ENCODE results near the gene HIPK3. TPM values are rescaled to one million over a fixed set of nuclear protein-coding genes. Genes with fewer than 3 reads are reported as not detected.
A peak's percentile ranks its signal among the peaks of the same experiment; 100 is the strongest.

The HIPK3 gene
- total RNA-seq, 3 donors from 2014 or later (not counting 1 experiment from before 2014, with no cell fraction given): 80.6 to 92.9 (median 87.7) TPM

DNA sequence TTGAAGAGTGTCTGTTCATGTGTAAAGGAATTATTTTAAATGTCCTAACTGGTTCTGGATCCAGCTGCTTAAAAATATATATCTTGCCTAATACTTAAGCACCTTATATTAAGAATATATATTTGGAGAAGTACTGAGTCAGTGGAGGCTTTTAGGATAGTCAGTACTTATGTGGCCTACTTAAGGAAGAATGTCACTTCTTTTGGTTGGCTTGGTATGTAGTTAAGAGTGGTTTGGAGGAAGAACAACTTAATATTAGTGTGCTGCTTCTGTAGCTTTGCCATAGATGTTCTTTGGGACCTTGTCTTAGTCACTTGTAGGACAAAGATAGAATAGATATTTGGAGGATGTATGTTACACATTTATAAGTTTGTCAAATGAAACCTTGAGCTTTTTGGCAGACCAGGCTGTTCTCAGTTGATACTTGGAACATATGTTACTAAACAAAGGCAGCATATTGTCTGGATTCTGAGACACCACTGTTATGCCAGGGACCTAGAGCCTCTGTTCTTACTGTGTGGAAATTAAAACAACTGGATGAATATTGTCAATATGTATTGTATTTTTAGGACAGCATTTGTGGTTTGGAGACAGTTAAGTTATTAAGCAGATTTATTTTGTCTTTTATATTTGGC, 4.9 kb downstream of the HIPK3 start:
- Histone ChIP-seq H3K27ac (ENCODE audit: low read length) (no peak overlapping the region), H3K9me3 (ENCODE audit: control insufficient read depth, insufficient read depth, low read length) (no peaks in the 10 kb centered on the region), H3K36me3 (ENCODE audit: control insufficient read depth, insufficient read depth, low read length) (no peaks in the 10 kb centered on the region), H3K4me1 (ENCODE audit: control insufficient read depth, insufficient read depth, low read length) (peaks cover 5% of the 10 kb centered on the region), H3K27me3 (ENCODE audit: control insufficient read depth, insufficient read depth, low read length) (no peaks in the 10 kb centered on the region), H3K4me3 (ENCODE audit: low read length) (no peak overlapping the region)
- H3K36me3 Mint-ChIP-seq: no peaks in the 10 kb centered on the region
- no peak overlapping the region for H3K4me3 Mint-ChIP-seq
- TF ChIP-seq, protein P1, sequence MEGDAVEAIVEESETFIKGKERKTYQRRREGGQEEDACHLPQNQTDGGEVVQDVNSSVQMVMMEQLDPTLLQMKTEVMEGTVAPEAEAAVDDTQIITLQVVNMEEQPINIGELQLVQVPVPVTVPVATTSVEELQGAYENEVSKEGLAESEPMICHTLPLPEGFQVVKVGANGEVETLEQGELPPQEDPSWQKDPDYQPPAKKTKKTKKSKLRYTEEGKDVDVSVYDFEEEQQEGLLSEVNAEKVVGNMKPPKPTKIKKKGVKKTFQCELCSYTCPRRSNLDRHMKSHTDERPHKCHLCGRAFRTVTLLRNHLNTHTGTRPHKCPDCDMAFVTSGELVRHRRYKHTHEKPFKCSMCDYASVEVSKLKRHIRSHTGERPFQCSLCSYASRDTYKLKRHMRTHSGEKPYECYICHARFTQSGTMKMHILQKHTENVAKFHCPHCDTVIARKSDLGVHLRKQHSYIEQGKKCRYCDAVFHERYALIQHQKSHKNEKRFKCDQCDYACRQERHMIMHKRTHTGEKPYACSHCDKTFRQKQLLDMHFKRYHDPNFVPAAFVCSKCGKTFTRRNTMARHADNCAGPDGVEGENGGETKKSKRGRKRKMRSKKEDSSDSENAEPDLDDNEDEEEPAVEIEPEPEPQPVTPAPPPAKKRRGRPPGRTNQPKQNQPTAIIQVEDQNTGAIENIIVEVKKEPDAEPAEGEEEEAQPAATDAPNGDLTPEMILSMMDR (IDR thresholded peaks at IDR 0.05): no peak
- DNase-seq (no peak), ATAC-seq (no peak)
- peak overlapping the region; percentile 10 to 32 for H3K27ac Mint-ChIP-seq
- H3K27me3 Mint-ChIP-seq (ENCODE audit: low read depth in 2 of 2): no peaks in the 10 kb centered on the region
- intact Hi-C loops (cut with micrococcal nuclease): no loop called here
- H3K9me3 Mint-ChIP-seq: peaks cover 0 to 4% of the 10 kb centered on the region in 2 donors
- peaks cover 41 to 52% of the 10 kb centered on the region in 2 donors for H3K4me1 Mint-ChIP-seq

DNA sequence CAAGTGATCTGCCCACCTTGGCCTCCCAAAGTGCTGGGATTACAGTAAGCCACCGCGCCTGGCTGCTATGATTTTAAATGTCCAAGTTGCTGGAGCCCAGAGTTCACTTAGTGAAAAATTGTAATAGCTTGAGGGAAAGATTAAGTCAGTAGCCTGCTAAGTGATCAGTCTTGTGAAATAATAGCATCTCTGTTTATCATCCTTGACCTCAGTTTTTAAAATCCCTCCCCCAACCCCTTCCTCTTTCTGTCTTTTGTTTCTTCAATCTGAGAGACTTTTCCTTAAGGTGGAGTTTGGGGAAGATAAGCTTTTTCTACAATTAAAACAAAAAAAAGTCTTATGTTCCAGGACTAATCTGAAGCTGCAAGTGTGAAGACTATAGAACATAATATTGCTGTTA, 6.4 kb downstream of the HIPK3 start:
- Mint-ChIP-seq H3K4me1 (peaks cover 38 to 46% of the 10 kb centered on the region in 2 donors), H3K27ac (peak overlapping the region in 1 of 2 donors; percentile 11), H3K36me3 (no peaks in the 10 kb centered on the region), H3K4me3 (no peak overlapping the region), H3K27me3 (ENCODE audit: low read depth in 2 of 2) (no peaks in the 10 kb centered on the region), H3K9me3 (peaks cover 0 to 4% of the 10 kb centered on the region in 2 donors)
- Histone ChIP-seq H3K4me1 (ENCODE audit: control insufficient read depth, insufficient read depth, low read length) (peaks cover 5% of the 10 kb centered on the region), H3K4me3 (ENCODE audit: low read length) (no peak overlapping the region), H3K27ac (ENCODE audit: low read length) (no peak overlapping the region), H3K27me3 (ENCODE audit: control insufficient read depth, insufficient read depth, low read length) (no peaks in the 10 kb centered on the region), H3K9me3 (ENCODE audit: control insufficient read depth, insufficient read depth, low read length) (no peaks in the 10 kb centered on the region), H3K36me3 (ENCODE audit: control insufficient read depth, insufficient read depth, low read length) (no peaks in the 10 kb centered on the region)
- WGBS (ENCODE audit: insufficient coverage): 100% methylated on average over 2 of the region's 2 CpGs
- ATAC-seq: no peak
- DNase-seq: no peak
- intact Hi-C loops (cut with micrococcal nuclease): no loop called here
- TF ChIP-seq, protein P1 (IDR thresholded peaks at IDR 0.05): no peak

DNA sequence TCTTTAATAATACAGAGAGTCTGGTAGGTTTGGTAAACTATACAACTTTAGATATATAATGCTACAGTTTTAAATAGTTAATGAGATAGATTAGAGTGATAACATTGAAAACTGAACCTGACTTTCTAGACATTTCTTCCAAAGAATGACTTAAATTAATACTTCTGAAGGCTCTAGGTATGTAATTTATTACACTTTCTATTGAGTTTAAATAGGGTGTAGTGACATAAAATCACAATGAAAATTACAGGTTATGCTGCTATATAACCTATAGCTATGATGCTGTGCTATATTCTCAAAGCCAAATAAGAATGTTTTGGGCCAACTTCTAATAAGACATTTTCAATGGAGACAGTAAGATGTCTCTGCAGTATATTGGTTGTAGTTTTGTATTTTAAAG, 7.7 kb downstream of the HIPK3 start:
- Mint-ChIP-seq H3K9me3 (peaks cover 0 to 4% of the 10 kb centered on the region in 2 donors), H3K36me3 (no peaks in the 10 kb centered on the region), H3K4me3 (no peak overlapping the region), H3K27ac (no peak overlapping the region), H3K4me1 (peaks cover 41 to 52% of the 10 kb centered on the region in 2 donors), H3K27me3 (ENCODE audit: low read depth in 2 of 2) (no peaks in the 10 kb centered on the region)
- Histone ChIP-seq H3K27ac (ENCODE audit: low read length) (no peak overlapping the region), H3K36me3 (ENCODE audit: control insufficient read depth, insufficient read depth, low read length) (no peaks in the 10 kb centered on the region), H3K4me3 (ENCODE audit: low read length) (no peak overlapping the region), H3K9me3 (ENCODE audit: control insufficient read depth, insufficient read depth, low read length) (no peaks in the 10 kb centered on the region), H3K4me1 (ENCODE audit: control insufficient read depth, insufficient read depth, low read length) (peaks cover 1% of the 10 kb centered on the region), H3K27me3 (ENCODE audit: control insufficient read depth, insufficient read depth, low read length) (no peaks in the 10 kb centered on the region)
- intact Hi-C loops (cut with micrococcal nuclease): no loop called here
- ATAC-seq: no peak
- DNase-seq: no peak
- TF ChIP-seq, protein P1 (IDR thresholded peaks at IDR 0.05): no peak
